ENCODE results near the gene LAMC3.

The LAMC3 gene

DNA sequence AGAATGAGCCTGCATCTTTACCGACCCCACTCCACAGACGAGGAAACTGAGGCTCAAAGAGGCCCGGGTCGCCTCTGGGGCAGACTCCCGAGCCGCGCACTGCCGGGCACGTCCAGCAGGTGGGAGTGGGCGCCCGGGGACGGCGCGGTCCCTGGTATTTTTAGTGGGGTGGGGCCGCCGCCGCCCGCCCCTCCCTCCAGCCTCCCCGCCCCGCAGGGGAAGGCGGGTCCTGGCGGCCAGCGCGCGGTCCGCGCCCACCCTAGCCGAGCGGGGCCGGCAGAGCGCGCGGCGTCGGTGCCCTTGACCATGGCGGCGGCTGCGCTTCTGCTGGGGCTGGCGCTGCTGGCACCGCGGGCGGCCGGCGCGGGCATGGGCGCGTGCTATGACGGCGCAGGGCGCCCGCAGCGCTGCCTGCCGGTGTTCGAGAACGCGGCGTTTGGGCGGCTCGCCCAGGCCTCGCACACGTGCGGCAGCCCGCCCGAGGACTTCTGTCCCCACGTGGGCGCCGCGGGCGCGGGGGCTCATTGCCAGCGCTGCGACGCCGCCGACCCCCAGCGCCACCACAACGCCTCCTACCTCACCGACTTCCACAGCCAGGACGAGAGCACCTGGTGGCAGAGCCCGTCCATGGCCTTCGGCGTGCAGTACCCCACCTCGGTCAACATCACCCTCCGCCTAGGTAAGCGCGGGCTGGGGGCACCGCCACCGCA, at the start of gene LAMC3:
TSS of gene LAMC3 (plus strand) at position 266 of the 710 bp plus-strand sequence. CDS start at position 307, 41 bp downstream.
- TF ChIP-seq, protein P1, sequence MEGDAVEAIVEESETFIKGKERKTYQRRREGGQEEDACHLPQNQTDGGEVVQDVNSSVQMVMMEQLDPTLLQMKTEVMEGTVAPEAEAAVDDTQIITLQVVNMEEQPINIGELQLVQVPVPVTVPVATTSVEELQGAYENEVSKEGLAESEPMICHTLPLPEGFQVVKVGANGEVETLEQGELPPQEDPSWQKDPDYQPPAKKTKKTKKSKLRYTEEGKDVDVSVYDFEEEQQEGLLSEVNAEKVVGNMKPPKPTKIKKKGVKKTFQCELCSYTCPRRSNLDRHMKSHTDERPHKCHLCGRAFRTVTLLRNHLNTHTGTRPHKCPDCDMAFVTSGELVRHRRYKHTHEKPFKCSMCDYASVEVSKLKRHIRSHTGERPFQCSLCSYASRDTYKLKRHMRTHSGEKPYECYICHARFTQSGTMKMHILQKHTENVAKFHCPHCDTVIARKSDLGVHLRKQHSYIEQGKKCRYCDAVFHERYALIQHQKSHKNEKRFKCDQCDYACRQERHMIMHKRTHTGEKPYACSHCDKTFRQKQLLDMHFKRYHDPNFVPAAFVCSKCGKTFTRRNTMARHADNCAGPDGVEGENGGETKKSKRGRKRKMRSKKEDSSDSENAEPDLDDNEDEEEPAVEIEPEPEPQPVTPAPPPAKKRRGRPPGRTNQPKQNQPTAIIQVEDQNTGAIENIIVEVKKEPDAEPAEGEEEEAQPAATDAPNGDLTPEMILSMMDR (IDR thresholded peaks at IDR 0.05): peak; percentile 45

DNA sequence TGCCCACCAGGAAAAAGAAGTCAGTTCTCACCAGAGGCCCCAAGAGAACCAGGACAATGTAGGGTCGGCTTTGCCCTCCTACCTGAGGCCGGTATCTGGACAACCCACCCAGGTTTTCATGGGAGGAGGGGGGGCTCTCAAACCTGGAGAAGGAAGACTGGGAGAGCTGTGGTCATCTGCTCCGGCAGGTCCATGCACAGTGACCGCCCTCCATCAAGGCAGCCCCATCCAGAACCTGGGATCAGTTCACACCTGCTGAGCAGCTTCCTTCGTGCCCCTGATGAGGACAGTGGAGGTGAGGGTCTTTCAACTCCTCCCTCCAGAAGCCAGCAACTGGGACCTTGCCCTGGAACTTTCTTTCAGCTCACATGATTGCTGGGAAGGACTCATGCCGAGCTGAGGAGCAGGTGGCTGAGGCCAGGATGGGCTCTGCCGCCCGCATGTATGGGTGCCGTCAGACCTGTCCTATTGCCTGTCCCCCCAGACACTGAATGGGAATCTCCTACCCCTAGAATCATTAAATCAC, 49.1 kb upstream of the LAMC3 start:
- TF ChIP-seq, protein P1 (IDR thresholded peaks at IDR 0.05): no peak

DNA sequence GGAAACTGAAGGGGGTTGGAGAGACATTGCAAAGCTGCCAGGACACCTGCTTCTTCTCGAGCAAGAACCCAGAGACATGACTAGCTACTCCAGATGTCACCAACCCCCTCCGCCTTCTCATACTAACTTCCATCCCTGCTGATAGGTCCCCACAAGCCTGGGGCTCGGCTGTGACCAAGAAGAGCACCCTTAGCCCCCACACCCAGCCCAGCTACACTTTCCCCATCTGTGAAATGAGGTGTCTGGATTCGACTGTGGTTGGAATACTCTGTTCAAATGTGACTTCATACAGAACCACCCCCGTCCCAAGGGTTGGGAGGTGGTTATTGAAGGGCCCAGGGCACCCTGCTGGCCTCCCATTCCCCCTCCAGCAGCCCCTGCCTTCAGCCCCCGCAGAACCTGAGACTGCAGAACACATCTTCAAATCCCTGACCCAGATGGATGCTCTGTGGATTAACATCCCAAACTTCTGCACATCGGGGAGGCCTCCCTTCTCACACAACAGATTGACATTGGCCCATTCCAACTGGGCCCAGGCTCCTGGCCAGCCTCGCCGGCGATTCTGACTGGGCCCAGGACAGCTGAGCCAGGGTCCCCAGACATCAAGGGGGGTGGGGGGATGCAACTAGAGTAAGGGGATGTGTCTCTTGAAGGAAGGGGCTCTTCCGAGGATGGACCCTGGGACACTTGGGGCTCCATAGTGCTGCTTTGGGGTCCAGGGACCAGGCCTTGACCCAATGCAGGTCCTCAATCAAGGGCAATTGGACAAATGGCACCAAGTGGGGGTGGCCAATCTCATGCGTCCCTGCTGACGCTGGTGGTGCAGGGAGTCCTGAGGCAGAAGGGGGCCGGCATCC, 48.2 kb upstream of the LAMC3 start:
- TF ChIP-seq, protein P1 (IDR thresholded peaks at IDR 0.05): no peak

DNA sequence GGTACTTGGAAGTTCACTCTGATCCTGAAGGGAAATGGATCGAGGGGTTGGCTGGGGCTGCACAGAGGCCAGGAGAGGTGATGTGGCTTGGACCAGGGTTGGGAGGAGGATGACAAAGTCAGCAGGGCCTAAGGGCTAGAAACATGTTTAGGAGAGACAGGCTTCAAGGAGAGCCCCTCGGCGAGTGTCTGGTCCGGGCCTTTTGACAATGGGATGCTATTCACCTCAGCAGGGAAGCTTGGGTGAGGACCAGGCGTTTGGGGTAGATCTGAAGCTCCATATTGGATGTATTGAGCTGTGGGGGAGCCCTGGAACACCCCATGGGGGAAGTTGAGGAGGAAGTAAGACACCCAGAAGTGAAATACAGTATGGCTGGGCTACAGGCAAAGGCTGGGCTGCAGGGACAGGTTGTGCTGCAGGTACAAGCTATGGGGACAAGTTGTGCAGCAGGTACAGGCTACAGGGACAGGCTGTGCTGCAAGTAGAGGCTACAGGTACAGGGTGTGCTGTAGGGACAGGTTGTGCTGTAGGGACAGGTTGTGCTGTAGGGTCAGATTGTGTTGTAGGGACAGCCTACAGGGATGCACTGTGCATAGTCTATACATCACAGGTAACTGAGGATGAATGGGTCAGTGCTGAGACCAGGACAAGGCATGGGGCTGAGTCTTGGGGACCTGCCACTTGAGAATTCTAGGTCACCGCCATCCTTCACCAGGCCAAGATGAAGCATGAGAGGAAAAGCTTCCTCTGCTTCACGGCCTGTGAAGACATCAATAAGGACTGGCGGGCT, 47.3 kb upstream of the LAMC3 start:
- TF ChIP-seq, protein P1 (IDR thresholded peaks at IDR 0.05): no peak

DNA sequence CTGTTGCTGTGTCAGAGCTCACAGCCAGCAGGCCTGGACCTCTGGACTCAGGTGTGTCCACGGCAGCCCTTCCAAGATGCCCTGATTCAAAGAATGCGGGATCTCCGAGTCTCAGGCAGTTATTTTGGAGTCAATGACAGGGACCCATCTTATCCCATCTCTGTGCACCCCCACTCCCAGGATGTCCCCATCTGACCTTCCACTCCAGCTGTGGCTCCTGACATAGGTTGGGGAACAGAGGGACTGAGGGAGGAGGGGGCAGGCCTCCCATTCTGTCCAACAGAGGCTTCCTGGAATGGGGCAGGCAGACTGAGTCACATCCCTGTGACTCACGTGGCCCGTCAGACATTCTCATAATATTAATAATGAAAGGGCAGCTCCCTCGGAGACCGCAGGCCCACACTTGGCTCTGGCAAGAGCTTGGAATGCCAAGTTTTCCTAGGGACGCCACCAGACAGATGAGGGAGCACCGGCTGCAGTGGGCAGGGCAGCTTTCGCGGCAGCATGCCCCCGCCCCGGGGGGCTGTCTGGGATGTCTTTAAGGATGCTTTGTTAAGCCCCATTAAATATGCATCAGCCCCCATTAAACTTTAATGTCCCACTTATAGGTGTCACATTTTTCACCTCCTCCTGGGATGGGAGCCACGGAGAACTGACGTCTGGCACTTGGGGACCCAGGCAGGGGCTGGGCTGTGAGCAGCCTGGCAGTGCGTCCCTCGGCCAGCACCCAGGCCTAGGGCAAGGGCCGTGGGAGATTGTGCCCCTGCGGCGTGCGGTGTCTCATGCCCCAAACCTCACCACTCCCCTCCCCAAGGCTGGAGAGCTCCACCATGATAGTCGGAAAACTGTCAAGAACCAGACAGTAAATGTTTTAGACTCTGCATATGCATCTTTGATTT, 46.3 kb upstream of the LAMC3 start:
- TF ChIP-seq, protein P1 (IDR thresholded peaks at IDR 0.05): no peak

- TF ChIP-seq, protein P1 (IDR thresholded peaks at IDR 0.05): no peak
Measured at GRCh38 chr9:130963337-130963908, 45.6 kb upstream of the LAMC3 start.
